H9 (cell line): ENCODE measurements around the gene ZC3H12D. TPM values are rescaled to one million over a fixed set of nuclear protein-coding genes. Genes with fewer than 3 reads are reported as not detected.

Experiments used
- DNase-seq: peaks from one replicate; pipeline ENCODE4 v3.0.0-alpha.2; 2017
- H2AFZ ChIP-seq: one replicate; pipeline ENCODE4 v1.6.1; 2013; ENCODE audit warnings: mild to moderate bottlenecking, low read length, control low read depth, moderate library complexity
- H2AK5ac ChIP-seq: 2 replicates; pipeline ENCODE4 v1.6.1; 2013; ENCODE audit warnings: low read length, control low read depth, mixed read lengths; ENCODE audit not compliant: insufficient read length
- H2BK120ac ChIP-seq: one replicate; pipeline ENCODE4 v1.6.1; 2013; ENCODE audit warnings: low read depth, mild to moderate bottlenecking, low read length, control low read depth, inconsistent platforms; ENCODE audit not compliant: poor library complexity, severe bottlenecking
- H2BK12ac ChIP-seq: 2 replicates; pipeline ENCODE4 v1.6.1; 2013; ENCODE audit warnings: low read length, control low read depth, mixed read lengths, low read depth; ENCODE audit not compliant: insufficient read length
- H2BK15ac ChIP-seq: 2 replicates; pipeline ENCODE4 v1.6.1; 2013; ENCODE audit warnings: low read depth, low read length, control low read depth
- H2BK20ac ChIP-seq: one replicate; pipeline ENCODE4 v1.6.1; 2013; ENCODE audit warnings: low read depth, mild to moderate bottlenecking, low read length, control low read depth, inconsistent platforms; ENCODE audit not compliant: poor library complexity, severe bottlenecking
- H2BK5ac ChIP-seq: 2 replicates; pipeline ENCODE4 v1.6.1; 2013; ENCODE audit warnings: low read length, control low read depth, mixed read lengths; ENCODE audit not compliant: insufficient read length
- H3K14ac ChIP-seq: 2 replicates; pipeline ENCODE4 v1.6.1; 2013; ENCODE audit warnings: low read length, control low read depth; ENCODE audit not compliant: insufficient read depth
- H3K18ac ChIP-seq: 2 replicates; pipeline ENCODE4 v1.6.1; 2013; ENCODE audit warnings: low read depth, mild to moderate bottlenecking, mixed read lengths, low read length, control low read depth; ENCODE audit not compliant: insufficient read length
- H3K23ac ChIP-seq: 2 replicates; pipeline ENCODE4 v1.6.1; 2013; ENCODE audit warnings: low read length, control low read depth, mixed read lengths, low read depth; ENCODE audit not compliant: insufficient read length
- H3K23me2 ChIP-seq: 2 replicates; pipeline ENCODE4 v1.6.1; 2013; ENCODE audit warnings: low read depth, mild to moderate bottlenecking, mixed read lengths, low read length, control low read depth; ENCODE audit not compliant: insufficient read length, poor library complexity, severe bottlenecking
- H3K27ac ChIP-seq: 2 replicates; pipeline ENCODE4 v1.5.1; 2013; ENCODE audit warnings: low read length, control low read depth, mixed read lengths, low read depth; ENCODE audit not compliant: insufficient read length
- H3K27me3 ChIP-seq: 2 replicates; pipeline ENCODE4 v1.6.1; 2013; ENCODE audit warnings: low read length, control low read depth, inconsistent platforms; ENCODE audit not compliant: insufficient read depth
- H3K4ac ChIP-seq: 2 replicates; pipeline ENCODE4 v1.6.1; 2013; ENCODE audit warnings: low read depth, mild to moderate bottlenecking, control low read depth, inconsistent platforms, low read length, moderate library complexity
- H3K4me1 ChIP-seq: 2 replicates; pipeline ENCODE4 v1.6.1; 2013; ENCODE audit warnings: low read length, control low read depth, inconsistent platforms; ENCODE audit not compliant: insufficient read depth
- H3K4me2 ChIP-seq: 2 replicates; pipeline ENCODE4 v1.6.1; 2013; ENCODE audit warnings: low read length, control low read depth, mixed read lengths; ENCODE audit not compliant: insufficient read length, insufficient read depth
- H3K56ac ChIP-seq: 2 replicates; pipeline ENCODE4 v1.6.1; 2013; ENCODE audit warnings: low read depth, mild to moderate bottlenecking, mixed read lengths, low read length, control low read depth; ENCODE audit not compliant: insufficient read length
- H3K79me1 ChIP-seq: 2 replicates; pipeline ENCODE4 v1.6.1; 2013; ENCODE audit warnings: low read depth, mild to moderate bottlenecking, moderate library complexity, low read length, control low read depth, inconsistent platforms; ENCODE audit not compliant: insufficient read depth, poor library complexity, severe bottlenecking
- H3K79me2 ChIP-seq: 2 replicates; pipeline ENCODE4 v1.6.1; 2013; ENCODE audit warnings: low read length, control low read depth, inconsistent platforms; ENCODE audit not compliant: insufficient read depth
- H3K9ac ChIP-seq: 2 replicates; pipeline ENCODE4 v1.6.1; 2013; ENCODE audit warnings: low read length, control low read depth, mixed read lengths; ENCODE audit not compliant: insufficient read length; ENCODE audit errors: extremely low read depth
- H3K9me3 ChIP-seq: one replicate; pipeline ENCODE4 v1.6.1; 2013; ENCODE audit warnings: low read depth, low read length, inconsistent platforms; ENCODE audit not compliant: control insufficient read depth
- H3T11ph ChIP-seq: one replicate; pipeline ENCODE4 v1.6.1; 2013; ENCODE audit warnings: mild to moderate bottlenecking, low read length, control low read depth, inconsistent platforms
- H4K20me1 ChIP-seq: one replicate; pipeline ENCODE4 v1.6.1; 2013; ENCODE audit not compliant: control insufficient read depth, insufficient read length, insufficient read depth
- H4K5ac ChIP-seq: 2 replicates; pipeline ENCODE4 v1.6.1; 2013; ENCODE audit warnings: low read depth, mild to moderate bottlenecking, mixed read lengths, low read length, control low read depth; ENCODE audit not compliant: insufficient read length
- H4K8ac ChIP-seq: replicated peaks from 2 replicates; pipeline ENCODE4 v1.6.1; 2013; ENCODE audit warnings: low read length, control low read depth, mixed read lengths, low read depth; ENCODE audit not compliant: insufficient read length
- H4K91ac ChIP-seq: 2 replicates; pipeline ENCODE4 v1.6.1; 2013; ENCODE audit warnings: low read depth, mild to moderate bottlenecking, moderate library complexity, mixed read lengths, low read length, control low read depth; ENCODE audit not compliant: insufficient read length
- H3K27ac Mint-ChIP-seq, 3 experiments: 2 replicates in 2 of 3; 3 replicates in 1 of 3; pipeline ENCODE4 v1.8.0; 2020 to 2021; ENCODE audit warnings: mixed read lengths in 3 of 3, mild to moderate bottlenecking in 1 of 3, moderate library complexity in 1 of 3
- H3K27me3 Mint-ChIP-seq: 2 replicates; pipeline ENCODE4 v1.8.0; 2021; ENCODE audit warnings: low read depth, mild to moderate bottlenecking, moderate library complexity, mixed read lengths
- H3K36me3 Mint-ChIP-seq, 3 experiments: 2 replicates in 2 of 3; 3 replicates in 1 of 3; pipeline ENCODE4 v1.8.0; 2020 to 2021; ENCODE audit warnings: low read depth in 3 of 3, mixed read lengths in 3 of 3; ENCODE audit not compliant: insufficient read depth in 1 of 3
- H3K4me1 Mint-ChIP-seq, 2 experiments: 2 replicates each; pipeline ENCODE4 v1.8.0; 2020; ENCODE audit warnings: mixed read lengths in 2 of 2
- H3K4me3 Mint-ChIP-seq, 2 experiments: 2 replicates in 1 of 2; 3 replicates in 1 of 2; pipeline ENCODE4 v1.8.0; 2020 to 2021; ENCODE audit warnings: mild to moderate bottlenecking in 2 of 2, mixed read lengths in 2 of 2, moderate library complexity in 1 of 2
- H3K9me3 Mint-ChIP-seq, 2 experiments: 2 replicates in 1 of 2; 3 replicates in 1 of 2; pipeline ENCODE4 v1.8.0; 2020; ENCODE audit warnings: mild to moderate bottlenecking in 2 of 2, mixed read lengths in 2 of 2, moderate library complexity in 1 of 2
- CTCF ChIP-seq: fragments of 200-600 bp; sonication (generic); conservative IDR thresholded peaks from 3 replicates; pipeline ENCODE4 v1.8.0; 2021; ENCODE audit warnings: antibody characterized with exemption, mild to moderate bottlenecking
- WGBS: extraction: QIAGEN DNeasy Blood & Tissue Kit; methylation state at CpG from one replicate; pipeline ENCODE4 v1.1.7; 2013; ENCODE audit warnings: missing lambda C conversion rate, low lambda C conversion rate, mixed read lengths; ENCODE audit not compliant: insufficient read length; ENCODE audit errors: extremely low coverage; 5-methylcytosine and 5-hydroxymethylcytosine counted together
- total RNA-seq: library from RNA; stranded (reverse); gene quantifications from 2 replicates; pipeline ENCODE4 v1.2.1, GENCODE V29; 2021

The ZC3H12D gene
- total RNA-seq, 1 experiment from 2014 or later = 0.07 TPM

DNA sequence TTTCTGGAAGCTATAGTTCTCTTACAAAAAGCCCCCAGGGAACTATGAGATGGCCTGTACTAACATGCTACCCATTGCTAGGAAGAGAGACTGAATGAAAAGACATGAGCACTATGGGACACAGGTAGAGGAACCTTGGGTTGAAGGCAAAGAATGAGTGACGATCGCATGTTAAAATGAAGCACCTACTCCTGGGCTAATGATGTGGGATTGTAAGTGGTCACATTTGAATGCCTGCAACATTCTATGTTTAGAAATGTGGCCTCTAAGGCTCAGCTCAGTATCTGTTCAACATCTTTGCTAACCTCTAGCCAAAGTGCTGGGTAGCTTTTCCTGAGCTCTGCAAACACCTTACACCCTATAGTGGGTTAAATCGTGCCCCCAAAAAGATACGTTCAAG, 5.2 kb upstream of the ZC3H12D start:
- no peak overlapping the region for H2BK20ac ChIP-seq
- H2BK12ac ChIP-seq = no peak overlapping the region
- H3K4me1 Mint-ChIP-seq = peaks cover 3 to 4% of the 10 kb centered on the region in 2 experiments; a peak in 2 of 4 replicates
- H3K4me3 Mint-ChIP-seq = no peak overlapping the region
- no peaks in the 10 kb centered on the region for H3K9me3 Mint-ChIP-seq
- no peaks in the 10 kb centered on the region for H3K27me3 ChIP-seq
- no peak overlapping the region for H3K4me2 ChIP-seq
- no peak for DNase-seq
- H2BK120ac ChIP-seq = no peak overlapping the region
- H4K8ac ChIP-seq = no peak overlapping the region
- no peak overlapping the region for H2AK5ac ChIP-seq
- no peak overlapping the region for H3K14ac ChIP-seq
- no peak overlapping the region for H4K5ac ChIP-seq
- H3K4ac ChIP-seq = no peak overlapping the region
- no peak overlapping the region for H3T11ph ChIP-seq
- no peak overlapping the region for H3K23ac ChIP-seq
- WGBS = no CpG with 5 or more reads among the region's 4 CpGs
- H3K4me1 ChIP-seq = no peaks in the 10 kb centered on the region
- H3K79me1 ChIP-seq = no peaks in the 10 kb centered on the region
- H3K79me2 ChIP-seq = no peaks in the 10 kb centered on the region
- no peak for TF ChIP-seq CTCF
- no peak overlapping the region for H2BK5ac ChIP-seq
- H3K27ac ChIP-seq = no peak overlapping the region
- no peak overlapping the region; a peak in 1 of 7 replicates for H3K27ac Mint-ChIP-seq
- no peaks in the 10 kb centered on the region for H4K20me1 ChIP-seq
- H3K36me3 Mint-ChIP-seq = no peaks in the 10 kb centered on the region
- H3K9me3 ChIP-seq = no peaks in the 10 kb centered on the region
- H4K91ac ChIP-seq = no peak overlapping the region
- H3K23me2 ChIP-seq = no peaks in the 10 kb centered on the region
- H3K18ac ChIP-seq = no peak overlapping the region
- no peaks in the 10 kb centered on the region for H3K27me3 Mint-ChIP-seq
- H3K9ac ChIP-seq = no peak overlapping the region
- no peak overlapping the region for H2AFZ ChIP-seq
- H3K56ac ChIP-seq = no peak overlapping the region
- no peak overlapping the region for H2BK15ac ChIP-seq
